ENCODE data around the gene TRAPPC1. TPM values are rescaled to one million over a fixed set of nuclear protein-coding genes. Genes with fewer than 3 reads are reported as not detected.

Gene TRAPPC1
- total and polyA plus RNA-seq, 10 donors, result 71.1 to 172 (median 114) TPM

GRCh38 chr17:7947651-7948050 is 15.9 kb upstream of the TRAPPC1 start:
- no peaks in the 10 kb centered on the region for H3K9me3 ChIP-seq
- H3K4me1 ChIP-seq, result peaks cover 0 to 12% (median 0%) of the 10 kb centered on the region in 6 donors
- 90 to 95% (median 93%) methylated on average over 5 of the region's 5 CpGs for WGBS, 5 donors
- H3K27me3 ChIP-seq (replicated peaks in 1 of 7), result no peaks in the 10 kb centered on the region
- no peak for DNase-seq
- peaks cover 4 to 77% (median 65%) of the 10 kb centered on the region in 6 donors for H3K36me3 ChIP-seq
- no peak overlapping the region for H3K4me3 ChIP-seq
- TF ChIP-seq, protein P1, sequence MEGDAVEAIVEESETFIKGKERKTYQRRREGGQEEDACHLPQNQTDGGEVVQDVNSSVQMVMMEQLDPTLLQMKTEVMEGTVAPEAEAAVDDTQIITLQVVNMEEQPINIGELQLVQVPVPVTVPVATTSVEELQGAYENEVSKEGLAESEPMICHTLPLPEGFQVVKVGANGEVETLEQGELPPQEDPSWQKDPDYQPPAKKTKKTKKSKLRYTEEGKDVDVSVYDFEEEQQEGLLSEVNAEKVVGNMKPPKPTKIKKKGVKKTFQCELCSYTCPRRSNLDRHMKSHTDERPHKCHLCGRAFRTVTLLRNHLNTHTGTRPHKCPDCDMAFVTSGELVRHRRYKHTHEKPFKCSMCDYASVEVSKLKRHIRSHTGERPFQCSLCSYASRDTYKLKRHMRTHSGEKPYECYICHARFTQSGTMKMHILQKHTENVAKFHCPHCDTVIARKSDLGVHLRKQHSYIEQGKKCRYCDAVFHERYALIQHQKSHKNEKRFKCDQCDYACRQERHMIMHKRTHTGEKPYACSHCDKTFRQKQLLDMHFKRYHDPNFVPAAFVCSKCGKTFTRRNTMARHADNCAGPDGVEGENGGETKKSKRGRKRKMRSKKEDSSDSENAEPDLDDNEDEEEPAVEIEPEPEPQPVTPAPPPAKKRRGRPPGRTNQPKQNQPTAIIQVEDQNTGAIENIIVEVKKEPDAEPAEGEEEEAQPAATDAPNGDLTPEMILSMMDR (IDR thresholded peaks at IDR 0.05 in 8 of 11, conservative IDR thresholded peaks at IDR 0.05 in 3 of 11), result no peak
- TF ChIP-seq POLR2AphosphoS5 (IDR thresholded peaks at IDR 0.05) (no peak), POLR2A (IDR thresholded peaks at IDR 0.05) (no peak)
- intact Hi-C loops (cut with DNase I; ENCODE audit: low total_unique reads), result no loop called here
- no peak overlapping the region for H3K27ac ChIP-seq

GRCh38 chr17:7946441-7946840 is 14.7 kb upstream of the TRAPPC1 start:
- Histone ChIP-seq H3K27me3 (replicated peaks in 1 of 7) (no peaks in the 10 kb centered on the region), H3K27ac (no peak overlapping the region), H3K4me3 (no peak overlapping the region), H3K4me1 (peaks cover 0 to 6% (median 0%) of the 10 kb centered on the region in 6 donors), H3K9me3 (no peaks in the 10 kb centered on the region), H3K36me3 (peaks cover 4 to 89% (median 75%) of the 10 kb centered on the region in 6 donors)
- WGBS, 5 donors, result 71 to 91% (median 84%) methylated on average over 5 of the region's 5 CpGs
- no peak for DNase-seq
- intact Hi-C loops (cut with DNase I; ENCODE audit: low total_unique reads), result no loop called here
- TF ChIP-seq, protein P1 (IDR thresholded peaks at IDR 0.05 in 8 of 11, conservative IDR thresholded peaks at IDR 0.05 in 3 of 11), result no peak
- TF ChIP-seq POLR2A (IDR thresholded peaks at IDR 0.05) (no peak), POLR2AphosphoS5 (IDR thresholded peaks at IDR 0.05) (no peak)

- DNase-seq, result no peak
- peaks cover 4 to 97% (median 82%) of the 10 kb centered on the region in 6 donors for H3K36me3 ChIP-seq
Observed at GRCh38 chr17:7945651-7946050, 13.9 kb upstream of the TRAPPC1 start.

DNA sequence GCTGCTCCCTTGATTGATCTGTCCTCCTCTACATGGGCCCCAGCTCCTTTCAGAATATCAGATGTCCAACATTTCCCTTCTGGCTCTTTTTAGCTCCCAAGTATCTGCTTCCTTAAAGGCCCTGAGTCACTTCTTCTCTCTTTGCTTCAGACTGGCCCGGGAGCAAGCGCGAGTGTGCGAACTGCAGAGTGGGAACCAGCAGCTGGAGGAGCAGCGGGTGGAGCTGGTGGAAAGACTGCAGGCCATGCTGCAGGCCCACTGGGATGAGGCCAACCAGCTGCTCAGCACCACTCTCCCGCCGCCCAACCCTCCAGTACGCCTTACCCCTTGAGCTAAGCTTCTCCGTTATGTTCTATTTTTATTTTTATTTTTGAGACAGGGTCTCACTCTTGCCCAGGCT is 12.6 kb upstream of the TRAPPC1 start:
- H3K27me3 ChIP-seq (replicated peaks in 1 of 7), result no peaks in the 10 kb centered on the region
- H3K4me1 ChIP-seq, result no peaks in the 10 kb centered on the region
- 92 to 95% (median 94%) methylated on average over 9 of the region's 9 CpGs for WGBS, 5 donors
- peaks cover 4 to 97% (median 91%) of the 10 kb centered on the region in 6 donors for H3K36me3 ChIP-seq
- intact Hi-C loops (cut with DNase I; ENCODE audit: low total_unique reads), result no loop called here
- no peak overlapping the region for H3K27ac ChIP-seq
- H3K9me3 ChIP-seq, result no peaks in the 10 kb centered on the region
- DNase-seq, result no peak
- TF ChIP-seq POLR2AphosphoS5 (IDR thresholded peaks at IDR 0.05) (no peak), POLR2A (IDR thresholded peaks at IDR 0.05) (no peak)
- TF ChIP-seq, protein P1 (IDR thresholded peaks at IDR 0.05 in 8 of 11, conservative IDR thresholded peaks at IDR 0.05 in 3 of 11), result no peak
- no peak overlapping the region for H3K4me3 ChIP-seq

More at GRCh38 chr17:7945651-7946050, 13.9 kb upstream of the TRAPPC1 start:
- no peak overlapping the region for H3K4me3 ChIP-seq
- intact Hi-C loops (cut with DNase I; ENCODE audit: low total_unique reads), result no loop called here
- H3K27ac ChIP-seq, result no peak overlapping the region
- H3K4me1 ChIP-seq, result no peaks in the 10 kb centered on the region
- TF ChIP-seq, protein P1 (IDR thresholded peaks at IDR 0.05 in 8 of 11, conservative IDR thresholded peaks at IDR 0.05 in 3 of 11), result no peak
- no peak for TF ChIP-seq POLR2AphosphoS5 (IDR thresholded peaks at IDR 0.05)
- TF ChIP-seq POLR2A (IDR thresholded peaks at IDR 0.05), result no peak
- no peaks in the 10 kb centered on the region for H3K27me3 ChIP-seq (replicated peaks in 1 of 7)
- H3K9me3 ChIP-seq, result no peaks in the 10 kb centered on the region
- 84 to 97% (median 90%) methylated on average over 7 of the region's 7 CpGs for WGBS, 5 donors

Measured in spleen (tissue), 11 donors.